Embryonic facial prominence (tissue), 1 donor: Measurements from ENCODE around the gene TEX28.
"Not testable (repeated sequence)": the region's sequence is repeated elsewhere in the genome, so short reads cannot be mapped to it uniquely, and the experiment has no call there.

Source experiments
- DNase-seq: peaks from one replicate; pipeline ENCODE4 v3.0.0-alpha.2; 2016; ENCODE audit errors: extremely low spot score

Gene TEX28

GRCh38 chrX:154294791-154295574, at the start of gene TEX28:
TEX28 (minus strand) TSS chrX:154295124; CDS start chrX:154292117, 3,007 bp downstream.
- DNase-seq: no peak

- DNase-seq: not testable (repeated sequence)
These were observed 48.7 kb upstream of the TEX28 start for GRCh38 chrX:154343620-154344019.

GRCh38 chrX:154343063-154343462, 48.1 kb upstream of the TEX28 start:
- not testable (repeated sequence) for DNase-seq

GRCh38 chrX:154341399-154342298, 46.7 kb upstream of the TEX28 start:
- DNase-seq: not testable (repeated sequence)

GRCh38 chrX:154334496-154334895, 39.6 kb upstream of the TEX28 start:
- no peak for DNase-seq

GRCh38 chrX:154333837-154334271, 38.9 kb upstream of the TEX28 start:
- DNase-seq: no peak

GRCh38 chrX:154333116-154333515, 38.2 kb upstream of the TEX28 start:
- DNase-seq: no peak

GRCh38 chrX:154332561-154332960, 37.6 kb upstream of the TEX28 start:
- no peak for DNase-seq

- DNase-seq: no peak
These were observed 34.4 kb upstream of the TEX28 start for GRCh38 chrX:154329294-154329693.

GRCh38 chrX:154328646-154329045, 33.7 kb upstream of the TEX28 start:
- no peak for DNase-seq

- no peak for DNase-seq
These were observed 32.3 kb upstream of the TEX28 start for GRCh38 chrX:154327038-154327820.

- DNase-seq: no peak
These were observed 30.6 kb upstream of the TEX28 start for GRCh38 chrX:154325541-154325940.

- no peak for DNase-seq
These were observed 28.6 kb upstream of the TEX28 start for GRCh38 chrX:154323537-154323936.

- DNase-seq: no peak
These were observed 28.0 kb upstream of the TEX28 start for GRCh38 chrX:154322890-154323289.

GRCh38 chrX:154321594-154321993, 26.7 kb upstream of the TEX28 start:
- no peak for DNase-seq

- no peak for DNase-seq
These were observed 26.2 kb upstream of the TEX28 start for GRCh38 chrX:154321152-154321551.

- no peak for DNase-seq
These were observed 25.5 kb upstream of the TEX28 start for GRCh38 chrX:154320406-154320805.

- no peak for DNase-seq
These were observed 22.6 kb upstream of the TEX28 start for GRCh38 chrX:154317391-154317995.

- no peak for DNase-seq
These were observed 20.5 kb upstream of the TEX28 start for GRCh38 chrX:154315416-154315815.

- DNase-seq: no peak
These were observed 18.2 kb upstream of the TEX28 start for GRCh38 chrX:154313147-154313546.

- no peak for DNase-seq
These were observed 17.2 kb upstream of the TEX28 start for GRCh38 chrX:154312116-154312515.
